Measurements from ENCODE around the gene FRRS1.

The FRRS1 gene

GRCh38 chr1:99674115-99675064 lies 92.0 kb downstream of the FRRS1 start:
- H3F3A ChIP-seq (ENCODE audit: insufficient read depth): no peaks in the 10 kb centered on the region
- H3K9me2 ChIP-seq (replicated peaks; ENCODE audit: insufficient read depth, low read length): no peaks in the 10 kb centered on the region
- H2AFZ ChIP-seq (ENCODE audit: low read depth, low read length, severe bottlenecking): no peak overlapping the region
- H3K9me3 ChIP-seq (ENCODE audit: insufficient read depth, low read length): no peaks in the 10 kb centered on the region
- H3K4me3 ChIP-seq (ENCODE audit: insufficient read depth, low read length, poor library complexity, severe bottlenecking): no peak overlapping the region
- H3K36me3 ChIP-seq (ENCODE audit: low read length): no peaks in the 10 kb centered on the region
- H3K27ac ChIP-seq (ENCODE audit: low read depth, low read length): no peak overlapping the region
- H3K79me2 ChIP-seq (ENCODE audit: insufficient read depth, low read length): no peaks in the 10 kb centered on the region
- TF ChIP-seq EZH2phosphoT487 (conservative IDR thresholded peaks at IDR 0.05; ENCODE audit: low read length): no peak
- TF ChIP-seq, protein P1, sequence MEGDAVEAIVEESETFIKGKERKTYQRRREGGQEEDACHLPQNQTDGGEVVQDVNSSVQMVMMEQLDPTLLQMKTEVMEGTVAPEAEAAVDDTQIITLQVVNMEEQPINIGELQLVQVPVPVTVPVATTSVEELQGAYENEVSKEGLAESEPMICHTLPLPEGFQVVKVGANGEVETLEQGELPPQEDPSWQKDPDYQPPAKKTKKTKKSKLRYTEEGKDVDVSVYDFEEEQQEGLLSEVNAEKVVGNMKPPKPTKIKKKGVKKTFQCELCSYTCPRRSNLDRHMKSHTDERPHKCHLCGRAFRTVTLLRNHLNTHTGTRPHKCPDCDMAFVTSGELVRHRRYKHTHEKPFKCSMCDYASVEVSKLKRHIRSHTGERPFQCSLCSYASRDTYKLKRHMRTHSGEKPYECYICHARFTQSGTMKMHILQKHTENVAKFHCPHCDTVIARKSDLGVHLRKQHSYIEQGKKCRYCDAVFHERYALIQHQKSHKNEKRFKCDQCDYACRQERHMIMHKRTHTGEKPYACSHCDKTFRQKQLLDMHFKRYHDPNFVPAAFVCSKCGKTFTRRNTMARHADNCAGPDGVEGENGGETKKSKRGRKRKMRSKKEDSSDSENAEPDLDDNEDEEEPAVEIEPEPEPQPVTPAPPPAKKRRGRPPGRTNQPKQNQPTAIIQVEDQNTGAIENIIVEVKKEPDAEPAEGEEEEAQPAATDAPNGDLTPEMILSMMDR (IDR thresholded peaks at IDR 0.05; ENCODE audit: insufficient read depth, low read length, poor library complexity, severe bottlenecking): no peak
- no peak overlapping the region for H3K4me2 ChIP-seq (ENCODE audit: low read depth, low read length, poor library complexity, severe bottlenecking)
- H3K9ac ChIP-seq (ENCODE audit: low read length): no peak overlapping the region
- H4K20me1 ChIP-seq (ENCODE audit: low read depth, low read length): no peaks in the 10 kb centered on the region; the same call in 1 of the 2 replicates
- H3K27me3 ChIP-seq (ENCODE audit: low read length): no peaks in the 10 kb centered on the region

DNA sequence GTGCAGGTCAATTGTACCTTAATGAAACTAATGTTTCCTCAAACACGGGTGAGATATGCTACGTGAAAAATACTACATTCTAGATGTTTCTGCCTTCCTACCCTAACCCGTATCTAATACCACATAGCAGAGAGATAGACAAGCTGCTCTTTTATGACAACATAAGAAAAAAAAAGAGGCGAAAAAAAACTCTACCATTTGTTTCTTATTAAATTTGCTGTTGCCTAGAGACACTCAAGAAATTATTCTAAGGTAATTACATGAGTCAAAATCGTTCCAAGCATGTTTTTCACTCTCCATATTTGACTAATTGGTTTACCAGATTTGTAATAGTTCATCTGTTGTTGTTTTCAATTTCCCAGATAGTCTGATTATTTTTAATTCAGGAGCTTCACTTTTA lies 93.1 kb downstream of the FRRS1 start:
- Histone ChIP-seq H3K27ac (ENCODE audit: low read depth, low read length) (no peak overlapping the region), H3K9me2 (replicated peaks; ENCODE audit: insufficient read depth, low read length) (no peaks in the 10 kb centered on the region), H3K4me3 (ENCODE audit: insufficient read depth, low read length, poor library complexity, severe bottlenecking) (no peak overlapping the region), H2AFZ (ENCODE audit: low read depth, low read length, severe bottlenecking) (no peak overlapping the region), H3K9me3 (ENCODE audit: insufficient read depth, low read length) (no peaks in the 10 kb centered on the region), H3K27me3 (ENCODE audit: low read length) (no peaks in the 10 kb centered on the region), H3K36me3 (ENCODE audit: low read length) (no peaks in the 10 kb centered on the region), H3K4me2 (ENCODE audit: low read depth, low read length, poor library complexity, severe bottlenecking) (no peak overlapping the region), H3F3A (ENCODE audit: insufficient read depth) (no peaks in the 10 kb centered on the region), H4K20me1 (ENCODE audit: low read depth, low read length) (no peaks in the 10 kb centered on the region; the same call in 1 of the 2 replicates), H3K9ac (ENCODE audit: low read length) (no peak overlapping the region), H3K79me2 (ENCODE audit: insufficient read depth, low read length) (no peaks in the 10 kb centered on the region)
- TF ChIP-seq EZH2phosphoT487 (conservative IDR thresholded peaks at IDR 0.05; ENCODE audit: low read length): no peak
- TF ChIP-seq, protein P1 (IDR thresholded peaks at IDR 0.05; ENCODE audit: insufficient read depth, low read length, poor library complexity, severe bottlenecking): no peak

DNA sequence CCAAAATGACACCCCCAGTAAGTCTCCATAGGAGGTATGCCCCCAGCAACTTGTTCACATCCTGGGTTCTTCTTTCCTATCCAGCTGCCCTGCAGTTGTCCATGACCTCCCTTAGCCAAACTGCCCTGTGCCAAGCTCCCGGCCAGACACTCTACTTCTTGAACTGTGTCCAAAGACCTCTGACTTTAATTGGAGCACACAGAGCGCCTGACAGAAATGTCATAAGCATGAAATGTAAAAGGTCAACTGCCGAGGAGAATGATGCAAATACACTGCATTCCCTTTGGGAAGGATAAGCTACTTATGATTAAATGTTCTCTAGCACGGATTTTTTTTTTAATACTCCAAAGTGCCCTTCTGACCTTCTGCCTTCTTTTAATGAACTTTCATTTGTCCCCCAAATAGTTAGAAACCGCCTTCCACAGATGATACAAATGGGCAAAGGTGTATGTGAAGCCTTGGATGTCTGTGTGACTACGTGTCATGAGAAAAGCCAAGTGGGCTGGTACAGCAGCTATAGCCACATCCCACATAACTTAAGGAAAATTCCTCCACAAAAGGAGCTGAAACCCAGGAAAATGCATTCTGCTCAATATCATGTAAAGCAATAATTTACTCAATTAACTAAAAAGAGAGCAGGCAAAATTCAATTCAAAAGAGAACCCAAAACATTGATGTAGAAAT lies 93.8 kb downstream of the FRRS1 start:
- TF ChIP-seq EZH2phosphoT487 (conservative IDR thresholded peaks at IDR 0.05; ENCODE audit: low read length): no peak
- TF ChIP-seq, protein P1 (IDR thresholded peaks at IDR 0.05; ENCODE audit: insufficient read depth, low read length, poor library complexity, severe bottlenecking): no peak
- H3K36me3 ChIP-seq (ENCODE audit: low read length): no peaks in the 10 kb centered on the region
- H3K27me3 ChIP-seq (ENCODE audit: low read length): no peaks in the 10 kb centered on the region
- H2AFZ ChIP-seq (ENCODE audit: low read depth, low read length, severe bottlenecking): no peak overlapping the region
- no peaks in the 10 kb centered on the region; the same call in 1 of the 2 replicates for H4K20me1 ChIP-seq (ENCODE audit: low read depth, low read length)
- no peak overlapping the region for H3K9ac ChIP-seq (ENCODE audit: low read length)
- H3K4me2 ChIP-seq (ENCODE audit: low read depth, low read length, poor library complexity, severe bottlenecking): no peak overlapping the region
- no peaks in the 10 kb centered on the region for H3F3A ChIP-seq (ENCODE audit: insufficient read depth)
- no peaks in the 10 kb centered on the region for H3K9me2 ChIP-seq (replicated peaks; ENCODE audit: insufficient read depth, low read length)
- H3K27ac ChIP-seq (ENCODE audit: low read depth, low read length): no peak overlapping the region
- no peak overlapping the region for H3K4me3 ChIP-seq (ENCODE audit: insufficient read depth, low read length, poor library complexity, severe bottlenecking)
- H3K9me3 ChIP-seq (ENCODE audit: insufficient read depth, low read length): no peaks in the 10 kb centered on the region
- H3K79me2 ChIP-seq (ENCODE audit: insufficient read depth, low read length): no peaks in the 10 kb centered on the region
